HepG2 (cell line): Measurements from ENCODE around the gene OTC. TPM values are rescaled to one million over a fixed set of nuclear protein-coding genes. Genes with fewer than 3 reads are reported as not detected.

Source experiments
- HDAC1 ChIP-seq: sonication (generic); formaldehyde crosslinking; IDR thresholded peaks from 2 replicates; pipeline ENCODE4 v1.5.1; 2020; ENCODE audit warnings: mild to moderate bottlenecking, missing genetic modification reagents
- HHEX ChIP-seq: IDR thresholded peaks from 2 replicates; pipeline ENCODE4 v1.6.1; 2016; ENCODE audit warnings: control low read depth
- RXRA ChIP-seq: sonication (generic); formaldehyde crosslinking; IDR thresholded peaks from 2 replicates; pipeline ENCODE4 v1.5.1; 2020; ENCODE audit warnings: missing genetic modification reagents
- STAG1 ChIP-seq: sonication (generic); formaldehyde crosslinking; IDR thresholded peaks from 2 replicates; pipeline ENCODE4 v1.4.0; 2020; ENCODE audit warnings: missing genetic modification reagents
- ZNF24 ChIP-seq: fragments of 450-650 bp; IDR thresholded peaks from 2 replicates; pipeline ENCODE4 v1.6.1; 2017; ENCODE audit warnings: antibody characterized with exemption, mild to moderate bottlenecking
- ZNF569 ChIP-seq: sonication (generic); formaldehyde crosslinking; IDR thresholded peaks from 2 replicates; pipeline ENCODE4 v1.5.0; 2020; ENCODE audit warnings: mild to moderate bottlenecking, missing genetic modification reagents, moderate library complexity, borderline replicate concordance
- ZSCAN25 ChIP-seq: sonication (generic); formaldehyde crosslinking; IDR thresholded peaks from 2 replicates; pipeline ENCODE4 v1.8.0; 2022; ENCODE audit warnings: mild to moderate bottlenecking, missing genetic modification reagents
- polyA plus RNA-seq, 8 experiments: library from polyadenylated mRNA; depleted of rRNA in 3 of 8; stranded (reverse) in 7 of 8; unstranded in 1 of 8; fragments of >200 nt; fragmentation: Illumina TruSeq in 4 of 8; extraction: Trizol in 4 of 8; gene quantifications; 2 replicates each; pipeline versions ENCODE4 v1.2.1 to v1.2.3, GENCODE V29; 2011 to 2016; ENCODE audit warnings: low read depth in 4 of 8, missing spikeins in 1 of 8, mixed read lengths in 1 of 8; ENCODE audit not compliant: insufficient read depth in 1 of 8
- total RNA-seq, 5 experiments: library from RNA; depleted of rRNA; stranded (reverse); fragments of >200 nt; fragmentation: Illumina TruSeq; extraction: Trizol; gene quantifications; 2 replicates each; pipeline ENCODE4 v1.2.3, GENCODE V29; 2016; ENCODE audit warnings: low read depth in 1 of 5
- TF ChIP-seq, protein P1 (sequence below): sonication (generic); formaldehyde crosslinking; IDR thresholded peaks from 2 replicates; pipeline ENCODE4 v1.5.1; 2020; ENCODE audit warnings: mild to moderate bottlenecking, missing genetic modification reagents, borderline replicate concordance
- TF ChIP-seq, protein P2 (sequence below): sonication (generic); formaldehyde crosslinking; IDR thresholded peaks from 2 replicates; pipeline ENCODE4 v1.5.0; 2020; ENCODE audit warnings: missing genetic modification reagents, mild to moderate bottlenecking, borderline replicate concordance
- TF ChIP-seq, protein P3 (sequence below): sonication (generic); formaldehyde crosslinking; IDR thresholded peaks from 2 replicates; pipeline ENCODE4 v1.5.0; 2020; ENCODE audit warnings: mild to moderate bottlenecking, missing genetic modification reagents
- TF ChIP-seq, protein P4 (sequence below): sonication (generic); formaldehyde crosslinking; IDR thresholded peaks from 2 replicates; pipeline ENCODE4 v1.5.1; 2020; ENCODE audit warnings: mild to moderate bottlenecking, missing genetic modification reagents, moderate library complexity
- TF ChIP-seq, protein P5 (sequence below): sonication (generic); formaldehyde crosslinking; IDR thresholded peaks from 2 replicates; pipeline ENCODE4 v1.5.0; 2020; ENCODE audit warnings: mild to moderate bottlenecking, missing genetic modification reagents, moderate library complexity
- TF ChIP-seq, protein P6 (sequence below): sonication (generic); formaldehyde crosslinking; IDR thresholded peaks from 2 replicates; pipeline ENCODE4 v1.4.0; 2020; ENCODE audit warnings: mild to moderate bottlenecking, missing genetic modification reagents
- TF ChIP-seq, protein P7 (sequence below): sonication (generic); formaldehyde crosslinking; IDR thresholded peaks from 2 replicates; pipeline ENCODE4 v1.5.1; 2020; ENCODE audit warnings: missing genetic modification reagents, mild to moderate bottlenecking, borderline replicate concordance

The OTC gene
- total and polyA plus RNA-seq, 2 of the 13 experiments (the other 11 are each of a cell fraction or from before 2014, with no cell fraction given) = 0.04 to 1.8 TPM

DNA sequence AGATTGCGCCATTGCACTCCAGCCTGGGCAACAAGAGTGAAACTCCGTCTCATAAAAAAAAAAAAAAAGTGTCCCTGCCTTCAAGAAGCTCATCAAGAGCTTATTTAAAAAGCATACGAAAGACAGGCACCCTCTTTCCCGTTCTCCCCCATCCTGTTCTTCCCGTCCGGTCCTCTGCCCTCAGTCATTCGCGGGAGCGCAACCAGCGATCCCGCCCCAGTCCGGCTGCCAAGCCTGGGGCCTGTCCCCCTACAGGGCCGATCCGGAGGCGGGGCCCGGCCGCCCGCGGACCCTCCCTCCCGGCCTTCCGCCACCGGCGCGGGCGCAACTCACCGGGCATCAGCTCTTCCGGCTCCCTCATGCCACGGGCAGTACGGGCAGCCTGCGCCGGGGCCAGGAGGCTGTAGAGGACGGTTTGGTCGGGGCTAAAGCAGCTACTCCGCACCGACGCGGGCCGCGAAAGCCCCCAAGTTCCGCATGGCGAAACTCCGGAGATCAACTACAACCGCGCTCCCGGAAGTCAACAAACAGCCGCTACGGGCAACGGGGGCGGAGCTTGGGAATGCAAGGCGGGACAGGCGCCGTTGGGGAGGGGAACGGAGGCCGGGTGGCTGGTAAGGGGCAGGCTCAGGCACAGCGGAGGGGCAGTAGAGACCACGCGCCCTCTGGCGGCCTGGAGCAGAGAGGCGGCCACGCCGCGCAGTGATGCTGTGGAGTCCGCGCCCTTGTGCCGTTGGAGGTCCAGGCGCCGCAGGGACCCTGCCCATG, 25.2 kb upstream of the OTC start, which contains the start of gene RPGR (continued):
- TF ChIP-seq, protein P1, sequence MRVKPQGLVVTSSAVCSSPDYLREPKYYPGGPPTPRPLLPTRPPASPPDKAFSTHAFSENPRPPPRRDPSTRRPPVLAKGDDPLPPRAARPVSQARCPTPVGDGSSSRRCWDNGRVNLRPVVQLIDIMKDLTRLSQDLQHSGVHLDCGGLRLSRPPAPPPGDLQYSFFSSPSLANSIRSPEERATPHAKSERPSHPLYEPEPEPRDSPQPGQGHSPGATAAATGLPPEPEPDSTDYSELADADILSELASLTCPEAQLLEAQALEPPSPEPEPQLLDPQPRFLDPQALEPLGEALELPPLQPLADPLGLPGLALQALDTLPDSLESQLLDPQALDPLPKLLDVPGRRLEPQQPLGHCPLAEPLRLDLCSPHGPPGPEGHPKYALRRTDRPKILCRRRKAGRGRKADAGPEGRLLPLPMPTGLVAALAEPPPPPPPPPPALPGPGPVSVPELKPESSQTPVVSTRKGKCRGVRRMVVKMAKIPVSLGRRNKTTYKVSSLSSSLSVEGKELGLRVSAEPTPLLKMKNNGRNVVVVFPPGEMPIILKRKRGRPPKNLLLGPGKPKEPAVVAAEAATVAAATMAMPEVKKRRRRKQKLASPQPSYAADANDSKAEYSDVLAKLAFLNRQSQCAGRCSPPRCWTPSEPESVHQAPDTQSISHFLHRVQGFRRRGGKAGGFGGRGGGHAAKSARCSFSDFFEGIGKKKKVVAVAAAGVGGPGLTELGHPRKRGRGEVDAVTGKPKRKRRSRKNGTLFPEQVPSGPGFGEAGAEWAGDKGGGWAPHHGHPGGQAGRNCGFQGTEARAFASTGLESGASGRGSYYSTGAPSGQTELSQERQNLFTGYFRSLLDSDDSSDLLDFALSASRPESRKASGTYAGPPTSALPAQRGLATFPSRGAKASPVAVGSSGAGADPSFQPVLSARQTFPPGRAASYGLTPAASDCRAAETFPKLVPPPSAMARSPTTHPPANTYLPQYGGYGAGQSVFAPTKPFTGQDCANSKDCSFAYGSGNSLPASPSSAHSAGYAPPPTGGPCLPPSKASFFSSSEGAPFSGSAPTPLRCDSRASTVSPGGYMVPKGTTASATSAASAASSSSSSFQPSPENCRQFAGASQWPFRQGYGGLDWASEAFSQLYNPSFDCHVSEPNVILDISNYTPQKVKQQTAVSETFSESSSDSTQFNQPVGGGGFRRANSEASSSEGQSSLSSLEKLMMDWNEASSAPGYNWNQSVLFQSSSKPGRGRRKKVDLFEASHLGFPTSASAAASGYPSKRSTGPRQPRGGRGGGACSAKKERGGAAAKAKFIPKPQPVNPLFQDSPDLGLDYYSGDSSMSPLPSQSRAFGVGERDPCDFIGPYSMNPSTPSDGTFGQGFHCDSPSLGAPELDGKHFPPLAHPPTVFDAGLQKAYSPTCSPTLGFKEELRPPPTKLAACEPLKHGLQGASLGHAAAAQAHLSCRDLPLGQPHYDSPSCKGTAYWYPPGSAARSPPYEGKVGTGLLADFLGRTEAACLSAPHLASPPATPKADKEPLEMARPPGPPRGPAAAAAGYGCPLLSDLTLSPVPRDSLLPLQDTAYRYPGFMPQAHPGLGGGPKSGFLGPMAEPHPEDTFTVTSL (CRISPR knock-in tag) = no peak
- TF ChIP-seq, protein P2, sequence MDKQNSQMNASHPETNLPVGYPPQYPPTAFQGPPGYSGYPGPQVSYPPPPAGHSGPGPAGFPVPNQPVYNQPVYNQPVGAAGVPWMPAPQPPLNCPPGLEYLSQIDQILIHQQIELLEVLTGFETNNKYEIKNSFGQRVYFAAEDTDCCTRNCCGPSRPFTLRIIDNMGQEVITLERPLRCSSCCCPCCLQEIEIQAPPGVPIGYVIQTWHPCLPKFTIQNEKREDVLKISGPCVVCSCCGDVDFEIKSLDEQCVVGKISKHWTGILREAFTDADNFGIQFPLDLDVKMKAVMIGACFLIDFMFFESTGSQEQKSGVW (CRISPR knock-in tag) = no peak
- TF ChIP-seq ZNF569 (CRISPR knock-in tag) = no peak
- peak; percentile 67; the same call in 1 of the 2 replicates for TF ChIP-seq RXRA
- TF ChIP-seq HHEX (CRISPR knock-in tag) = no peak
- peak; percentile 76 for TF ChIP-seq STAG1
- peak; percentile 90 for TF ChIP-seq HDAC1
- no peak for TF ChIP-seq ZNF24
- TF ChIP-seq, protein P3, sequence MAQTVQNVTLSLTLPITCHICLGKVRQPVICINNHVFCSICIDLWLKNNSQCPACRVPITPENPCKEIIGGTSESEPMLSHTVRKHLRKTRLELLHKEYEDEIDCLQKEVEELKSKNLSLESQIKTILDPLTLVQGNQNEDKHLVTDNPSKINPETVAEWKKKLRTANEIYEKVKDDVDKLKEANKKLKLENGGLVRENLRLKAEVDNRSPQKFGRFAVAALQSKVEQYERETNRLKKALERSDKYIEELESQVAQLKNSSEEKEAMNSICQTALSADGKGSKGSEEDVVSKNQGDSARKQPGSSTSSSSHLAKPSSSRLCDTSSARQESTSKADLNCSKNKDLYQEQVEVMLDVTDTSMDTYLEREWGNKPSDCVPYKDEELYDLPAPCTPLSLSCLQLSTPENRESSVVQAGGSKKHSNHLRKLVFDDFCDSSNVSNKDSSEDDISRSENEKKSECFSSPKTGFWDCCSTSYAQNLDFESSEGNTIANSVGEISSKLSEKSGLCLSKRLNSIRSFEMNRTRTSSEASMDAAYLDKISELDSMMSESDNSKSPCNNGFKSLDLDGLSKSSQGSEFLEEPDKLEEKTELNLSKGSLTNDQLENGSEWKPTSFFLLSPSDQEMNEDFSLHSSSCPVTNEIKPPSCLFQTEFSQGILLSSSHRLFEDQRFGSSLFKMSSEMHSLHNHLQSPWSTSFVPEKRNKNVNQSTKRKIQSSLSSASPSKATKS (CRISPR knock-in tag) = no peak
- TF ChIP-seq, protein P4, sequence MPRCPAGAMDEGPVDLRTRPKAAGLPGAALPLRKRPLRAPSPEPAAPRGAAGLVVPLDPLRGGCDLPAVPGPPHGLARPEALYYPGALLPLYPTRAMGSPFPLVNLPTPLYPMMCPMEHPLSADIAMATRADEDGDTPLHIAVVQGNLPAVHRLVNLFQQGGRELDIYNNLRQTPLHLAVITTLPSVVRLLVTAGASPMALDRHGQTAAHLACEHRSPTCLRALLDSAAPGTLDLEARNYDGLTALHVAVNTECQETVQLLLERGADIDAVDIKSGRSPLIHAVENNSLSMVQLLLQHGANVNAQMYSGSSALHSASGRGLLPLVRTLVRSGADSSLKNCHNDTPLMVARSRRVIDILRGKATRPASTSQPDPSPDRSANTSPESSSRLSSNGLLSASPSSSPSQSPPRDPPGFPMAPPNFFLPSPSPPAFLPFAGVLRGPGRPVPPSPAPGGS = no peak
- TF ChIP-seq, protein P5, sequence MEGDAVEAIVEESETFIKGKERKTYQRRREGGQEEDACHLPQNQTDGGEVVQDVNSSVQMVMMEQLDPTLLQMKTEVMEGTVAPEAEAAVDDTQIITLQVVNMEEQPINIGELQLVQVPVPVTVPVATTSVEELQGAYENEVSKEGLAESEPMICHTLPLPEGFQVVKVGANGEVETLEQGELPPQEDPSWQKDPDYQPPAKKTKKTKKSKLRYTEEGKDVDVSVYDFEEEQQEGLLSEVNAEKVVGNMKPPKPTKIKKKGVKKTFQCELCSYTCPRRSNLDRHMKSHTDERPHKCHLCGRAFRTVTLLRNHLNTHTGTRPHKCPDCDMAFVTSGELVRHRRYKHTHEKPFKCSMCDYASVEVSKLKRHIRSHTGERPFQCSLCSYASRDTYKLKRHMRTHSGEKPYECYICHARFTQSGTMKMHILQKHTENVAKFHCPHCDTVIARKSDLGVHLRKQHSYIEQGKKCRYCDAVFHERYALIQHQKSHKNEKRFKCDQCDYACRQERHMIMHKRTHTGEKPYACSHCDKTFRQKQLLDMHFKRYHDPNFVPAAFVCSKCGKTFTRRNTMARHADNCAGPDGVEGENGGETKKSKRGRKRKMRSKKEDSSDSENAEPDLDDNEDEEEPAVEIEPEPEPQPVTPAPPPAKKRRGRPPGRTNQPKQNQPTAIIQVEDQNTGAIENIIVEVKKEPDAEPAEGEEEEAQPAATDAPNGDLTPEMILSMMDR = peak; percentile 95
- no peak for TF ChIP-seq ZSCAN25
- TF ChIP-seq, protein P6, sequence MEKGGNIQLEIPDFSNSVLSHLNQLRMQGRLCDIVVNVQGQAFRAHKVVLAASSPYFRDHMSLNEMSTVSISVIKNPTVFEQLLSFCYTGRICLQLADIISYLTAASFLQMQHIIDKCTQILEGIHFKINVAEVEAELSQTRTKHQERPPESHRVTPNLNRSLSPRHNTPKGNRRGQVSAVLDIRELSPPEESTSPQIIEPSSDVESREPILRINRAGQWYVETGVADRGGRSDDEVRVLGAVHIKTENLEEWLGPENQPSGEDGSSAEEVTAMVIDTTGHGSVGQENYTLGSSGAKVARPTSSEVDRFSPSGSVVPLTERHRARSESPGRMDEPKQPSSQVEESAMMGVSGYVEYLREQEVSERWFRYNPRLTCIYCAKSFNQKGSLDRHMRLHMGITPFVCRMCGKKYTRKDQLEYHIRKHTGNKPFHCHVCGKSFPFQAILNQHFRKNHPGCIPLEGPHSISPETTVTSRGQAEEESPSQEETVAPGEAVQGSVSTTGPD = no peak
- TF ChIP-seq, protein P7, sequence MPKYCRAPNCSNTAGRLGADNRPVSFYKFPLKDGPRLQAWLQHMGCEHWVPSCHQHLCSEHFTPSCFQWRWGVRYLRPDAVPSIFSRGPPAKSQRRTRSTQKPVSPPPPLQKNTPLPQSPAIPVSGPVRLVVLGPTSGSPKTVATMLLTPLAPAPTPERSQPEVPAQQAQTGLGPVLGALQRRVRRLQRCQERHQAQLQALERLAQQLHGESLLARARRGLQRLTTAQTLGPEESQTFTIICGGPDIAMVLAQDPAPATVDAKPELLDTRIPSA (CRISPR knock-in tag) = no peak
